Upper lobe of right lung (tissue), 1 donor: ENCODE data around the gene ADARB1. TPM values are rescaled to one million over a fixed set of nuclear protein-coding genes. Genes with fewer than 3 reads are reported as not detected.

ENCODE experiments used
- ATAC-seq: fragments of 200-7000 bp; cut with Tn5 transposase; one replicate; pipeline ENCODE4 v1.9.1; 2020; ENCODE audit warnings: mild to moderate bottlenecking, moderate library complexity
- DNase-seq: peaks from one replicate; pipeline ENCODE4 v3.0.0-alpha.2; 2020
- H3K27ac ChIP-seq: fragments of 200-600 bp; one replicate; pipeline ENCODE4 v1.8.0; 2022
- H3K27me3 ChIP-seq: fragments of 200-600 bp; one replicate; pipeline ENCODE4 v1.8.0; 2022; ENCODE audit warnings: mild to moderate bottlenecking
- H3K36me3 ChIP-seq: fragments of 200-600 bp; one replicate; pipeline ENCODE4 v1.8.0; 2022
- H3K4me1 ChIP-seq: fragments of 200-600 bp; one replicate; pipeline ENCODE4 v1.8.0; 2022
- H3K4me3 ChIP-seq: fragments of 200-600 bp; one replicate; pipeline ENCODE4 v1.8.0; 2022; ENCODE audit warnings: mild to moderate bottlenecking
- H3K9me3 ChIP-seq: fragments of 200-600 bp; one replicate; pipeline ENCODE4 v1.8.0; 2022
- intact Hi-C: fragments of 100-400 bp; cut with DNase I; formaldehyde crosslinking; loops from one replicate; pipeline ENCODE4 v1.11.0; 2022
- total RNA-seq: library from RNA; stranded (reverse); fragmentation: NEBNext Ultra II Directional; extraction: Animal tissue kit (Norgen Biotek cat#: 25700); gene quantifications from one replicate; pipeline ENCODE4 v1.2.1, GENCODE V29; 2021
- TF ChIP-seq, protein P1 (sequence below): fragments of 200-600 bp; IDR thresholded peaks from one replicate; pipeline ENCODE4 v1.8.0; 2022; ENCODE audit warnings: antibody characterized with exemption
- donor health status: DM: no; HTN: yes; CAD: no; lungs with severe emphysema.

Gene ADARB1
- total RNA-seq, 1 donor from 2014 or later: 73.6 TPM

DNA sequence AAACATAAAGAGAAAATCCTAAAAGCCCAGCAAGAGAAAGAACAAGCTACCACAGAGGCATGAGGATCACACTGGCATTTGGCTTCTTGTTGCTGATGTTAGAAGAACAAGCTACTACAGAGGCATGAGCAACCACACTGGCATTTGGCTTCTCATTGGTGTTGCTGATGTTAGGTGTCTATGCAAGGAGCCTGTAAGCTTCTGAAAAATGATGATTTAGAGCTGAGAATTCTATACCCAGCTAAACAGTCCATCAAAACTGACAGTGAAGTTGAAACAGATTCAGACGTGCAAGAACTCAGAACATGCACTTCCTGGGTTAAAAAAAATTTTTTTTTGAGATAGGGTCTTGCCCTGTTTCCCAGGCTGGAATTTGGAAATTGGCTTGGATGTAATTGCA lies 37.8 kb upstream of the ADARB1 start:
- Histone ChIP-seq H3K4me1 (peaks cover 29% of the 10 kb centered on the region), H3K36me3 (no peaks in the 10 kb centered on the region), H3K27ac (no peak overlapping the region), H3K9me3 (no peaks in the 10 kb centered on the region), H3K4me3 (no peak overlapping the region), H3K27me3 (no peaks in the 10 kb centered on the region)
- ATAC-seq (no peak), DNase-seq (no peak)
- intact Hi-C loops: no loop called here
- TF ChIP-seq, protein P1, sequence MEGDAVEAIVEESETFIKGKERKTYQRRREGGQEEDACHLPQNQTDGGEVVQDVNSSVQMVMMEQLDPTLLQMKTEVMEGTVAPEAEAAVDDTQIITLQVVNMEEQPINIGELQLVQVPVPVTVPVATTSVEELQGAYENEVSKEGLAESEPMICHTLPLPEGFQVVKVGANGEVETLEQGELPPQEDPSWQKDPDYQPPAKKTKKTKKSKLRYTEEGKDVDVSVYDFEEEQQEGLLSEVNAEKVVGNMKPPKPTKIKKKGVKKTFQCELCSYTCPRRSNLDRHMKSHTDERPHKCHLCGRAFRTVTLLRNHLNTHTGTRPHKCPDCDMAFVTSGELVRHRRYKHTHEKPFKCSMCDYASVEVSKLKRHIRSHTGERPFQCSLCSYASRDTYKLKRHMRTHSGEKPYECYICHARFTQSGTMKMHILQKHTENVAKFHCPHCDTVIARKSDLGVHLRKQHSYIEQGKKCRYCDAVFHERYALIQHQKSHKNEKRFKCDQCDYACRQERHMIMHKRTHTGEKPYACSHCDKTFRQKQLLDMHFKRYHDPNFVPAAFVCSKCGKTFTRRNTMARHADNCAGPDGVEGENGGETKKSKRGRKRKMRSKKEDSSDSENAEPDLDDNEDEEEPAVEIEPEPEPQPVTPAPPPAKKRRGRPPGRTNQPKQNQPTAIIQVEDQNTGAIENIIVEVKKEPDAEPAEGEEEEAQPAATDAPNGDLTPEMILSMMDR: no peak

DNA sequence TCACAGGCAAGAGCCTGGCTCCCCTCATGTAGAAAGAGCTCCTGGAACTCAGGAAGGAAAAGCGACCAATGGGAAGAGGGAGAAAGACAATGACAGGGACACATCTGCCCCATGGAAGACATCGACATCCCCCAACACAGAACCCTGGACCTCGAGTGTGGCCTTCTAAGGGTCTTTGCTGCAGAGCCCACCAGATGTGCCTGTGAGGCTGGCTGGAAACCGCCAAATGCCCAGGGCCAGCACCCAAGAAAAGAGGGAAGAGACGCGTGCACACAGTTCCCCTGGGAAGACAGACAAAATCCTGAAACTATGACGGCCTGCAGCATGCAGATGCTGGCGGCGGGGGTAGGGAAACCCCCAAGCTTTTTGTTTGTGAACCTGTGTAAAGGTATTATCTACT lies 36.4 kb upstream of the ADARB1 start:
- ATAC-seq (no peak), DNase-seq (no peak)
- intact Hi-C loops: no loop called here
- Histone ChIP-seq H3K9me3 (no peaks in the 10 kb centered on the region), H3K36me3 (no peaks in the 10 kb centered on the region), H3K4me3 (no peak overlapping the region), H3K27ac (no peak overlapping the region), H3K27me3 (no peaks in the 10 kb centered on the region), H3K4me1 (peaks cover 32% of the 10 kb centered on the region)
- TF ChIP-seq, protein P1: no peak

DNA sequence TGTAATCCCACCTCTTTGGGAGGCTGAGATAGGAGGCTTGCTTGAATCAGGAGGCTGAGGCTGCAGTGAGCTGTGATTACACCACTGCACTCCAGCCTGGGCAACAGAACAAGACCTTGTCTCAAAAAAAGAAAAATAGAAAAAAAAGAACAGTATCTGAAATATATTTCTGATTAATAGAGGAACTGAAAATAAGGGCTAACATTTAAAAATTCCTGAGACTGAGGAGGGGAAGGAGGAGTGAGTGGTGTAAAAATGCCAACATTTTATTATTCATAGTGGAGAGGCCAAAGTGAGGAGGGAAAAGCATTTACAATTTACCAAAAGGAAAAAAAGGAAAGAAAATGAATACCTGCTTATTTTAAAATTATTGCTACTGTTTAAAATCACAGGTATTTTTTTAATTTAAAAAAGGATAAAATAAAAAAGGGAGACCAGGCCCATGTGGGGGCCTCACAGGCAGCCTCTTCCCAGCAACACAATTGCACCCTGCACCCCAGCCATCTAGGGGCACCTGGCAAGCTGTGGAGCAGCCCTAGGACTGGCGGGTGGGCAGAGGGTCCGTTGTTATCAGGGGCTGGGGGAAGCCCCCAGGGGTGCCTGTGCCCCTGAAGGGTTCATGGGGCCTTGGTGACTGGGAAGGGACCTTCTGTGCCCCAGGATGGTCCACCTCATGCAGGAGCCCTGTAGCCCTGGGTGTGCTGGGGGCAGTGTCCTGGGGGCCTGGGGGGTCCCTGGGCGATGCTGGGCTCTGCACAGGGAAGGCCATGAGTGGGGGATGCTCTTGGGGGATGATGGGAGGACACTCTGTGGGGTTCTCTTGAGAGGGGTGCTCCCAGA lies 34.8 kb upstream of the ADARB1 start:
- H3K27me3 ChIP-seq: no peaks in the 10 kb centered on the region
- peak overlapping the region; percentile 80 for H3K27ac ChIP-seq
- intact Hi-C loops: no loop called here
- no peaks in the 10 kb centered on the region for H3K36me3 ChIP-seq
- ATAC-seq: no peak
- TF ChIP-seq, protein P1: no peak
- H3K4me1 ChIP-seq: peaks cover 32% of the 10 kb centered on the region
- no peak overlapping the region for H3K4me3 ChIP-seq
- DNase-seq: no peak
- no peaks in the 10 kb centered on the region for H3K9me3 ChIP-seq

DNA sequence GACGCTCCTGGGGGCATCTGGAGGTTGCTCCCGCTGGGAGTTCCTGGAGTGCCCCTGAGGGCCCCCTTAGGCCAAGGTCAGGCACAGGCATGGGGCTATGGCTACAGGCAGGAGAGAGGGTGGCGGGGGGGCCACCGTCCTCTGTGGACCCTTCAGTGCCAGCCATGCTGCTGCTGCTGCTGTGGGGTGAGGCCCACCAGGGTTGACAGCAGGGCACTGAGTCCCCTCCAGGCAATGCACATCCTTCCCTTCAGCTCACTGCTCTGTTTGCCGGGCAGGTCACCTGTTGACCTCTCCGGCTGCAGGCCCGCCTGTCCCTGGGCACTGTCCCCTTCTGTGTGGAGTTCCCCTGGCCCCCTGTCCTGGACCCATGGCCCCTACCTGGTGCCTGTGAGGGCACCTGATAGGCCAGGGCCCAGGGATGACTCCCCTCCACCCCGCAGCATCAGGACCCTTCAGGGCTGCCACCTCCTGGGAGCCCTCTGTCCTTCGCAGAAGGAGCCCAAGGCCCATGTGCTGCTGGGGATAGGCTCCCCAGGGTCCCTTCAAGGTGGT lies 34.1 kb upstream of the ADARB1 start:
- Histone ChIP-seq H3K4me1 (peaks cover 25% of the 10 kb centered on the region), H3K4me3 (no peak overlapping the region), H3K36me3 (no peaks in the 10 kb centered on the region), H3K27me3 (no peaks in the 10 kb centered on the region), H3K27ac (peak overlapping the region; percentile 80), H3K9me3 (no peaks in the 10 kb centered on the region)
- ATAC-seq: peak; percentile 9
- intact Hi-C loops: no loop called here
- TF ChIP-seq, protein P1: no peak
- DNase-seq: peak; percentile 60

DNA sequence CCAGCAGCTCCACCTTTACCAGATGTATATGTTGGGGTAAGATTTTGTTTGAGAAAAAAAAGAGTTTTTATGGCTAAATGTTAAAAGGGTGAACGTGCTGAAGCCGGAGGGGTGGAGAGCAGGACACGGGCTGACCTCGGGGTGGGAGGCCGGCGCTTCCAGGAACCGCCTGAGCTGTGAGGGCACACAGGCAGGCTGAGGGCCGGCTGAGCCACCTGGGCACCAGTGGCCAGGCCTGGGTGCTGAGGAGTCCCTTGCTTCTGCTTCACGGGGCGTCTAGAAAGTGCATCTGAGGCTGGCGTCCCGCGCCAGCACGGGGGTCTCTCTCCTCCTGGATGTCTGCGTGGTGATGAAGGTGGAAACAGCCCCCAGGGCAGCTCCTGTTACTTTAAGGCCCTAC lies 33.6 kb upstream of the ADARB1 start:
- intact Hi-C loops: no loop called here
- no peaks in the 10 kb centered on the region for H3K9me3 ChIP-seq
- peak overlapping the region; percentile 80 for H3K27ac ChIP-seq
- no peaks in the 10 kb centered on the region for H3K27me3 ChIP-seq
- no peak for ATAC-seq
- H3K4me3 ChIP-seq: no peak overlapping the region
- peaks cover 23% of the 10 kb centered on the region for H3K4me1 ChIP-seq
- TF ChIP-seq, protein P1: no peak
- DNase-seq: no peak
- no peaks in the 10 kb centered on the region for H3K36me3 ChIP-seq
